GM12878 (cell line): ENCODE results near the gene CLEC4G. TPM values are rescaled to one million over a fixed set of nuclear protein-coding genes. Genes with fewer than 3 reads are reported as not detected.

ENCODE experiments used
- ATAC-seq: fragments of 200-7000 bp; cut with Tn5 transposase; 3 replicates; pipeline ENCODE4 v1.9.1; 2020; ENCODE audit warnings: mild to moderate bottlenecking, moderate library complexity
- BruUV-seq: library from RNA; stranded (reverse); fragments of 400-500 nt; replicated peaks from 2 replicates; lab custom pipeline; 2021; lab: Mats Ljungman, UMichigan
- CTCF ChIA-PET: fragments of 300-600 bp; sonication (Branson Sonifier 250); formaldehyde crosslinking; extraction: SDS; loops from one replicate; lab custom pipeline; 2021; ENCODE audit warnings: inconsistent platforms; lab: Yijun Ruan, JAX
- POLR2A ChIA-PET: fragments of 350-600 bp; formaldehyde crosslinking; extraction: SDS; loops from one replicate; lab custom pipeline; 2021; ENCODE audit warnings: inconsistent platforms; lab: Charles Lee
- RAD21 ChIA-PET: fragments of 300-600 bp; sonication (Branson Sonifier 250); formaldehyde crosslinking; loops from one replicate; lab custom pipeline; 2023; ENCODE audit warnings: antibody characterized with exemption; ENCODE audit not compliant: unreplicated experiment; lab: Charles Lee
- SMC1A ChIA-PET: fragments of 300-600 bp; sonication (Branson Sonifier 250); formaldehyde crosslinking; loops from one replicate; lab custom pipeline; 2023; ENCODE audit not compliant: unreplicated experiment, uncharacterized antibody; lab: Charles Lee
- DNase-seq: peaks from one replicate; pipeline ENCODE4 v3.0.0-alpha.2; 2011; ENCODE audit warnings: low read depth, low spot score
- FAIRE-seq: peaks from 3 replicates; lab custom pipeline; 2011; peaks lifted over from hg19 to GRCh38; lab: Jason Lieb, UNC
- H2AFZ ChIP-seq: 2 replicates; pipeline ENCODE4 v1.6.0; 2011; ENCODE audit warnings: low read depth, low read length, control low read depth; ENCODE audit not compliant: control insufficient read depth
- H3K27ac ChIP-seq: 2 replicates; pipeline ENCODE4 v1.5.1; 2011; ENCODE audit warnings: control low read depth; ENCODE audit not compliant: control insufficient read depth, insufficient read depth
- H3K27me3 ChIP-seq, 2 experiments: replicated peaks in 1 of 2; 2 replicates each; pipeline versions ENCODE4 v1.6.0 to v1.6.1; 2011; ENCODE audit warnings: low read length in 1 of 2; ENCODE audit not compliant: control insufficient read depth in 2 of 2, insufficient read depth in 2 of 2
- H3K36me3 ChIP-seq, 2 experiments: 2 replicates each; pipeline ENCODE4 v1.5.1; 2011; ENCODE audit warnings: low read length in 1 of 2; ENCODE audit not compliant: control insufficient read depth in 2 of 2, insufficient read depth in 2 of 2
- H3K4me1 ChIP-seq: 2 replicates; pipeline ENCODE4 v1.6.1; 2011; ENCODE audit warnings: mild to moderate bottlenecking, low read length, moderate library complexity, mixed read lengths; ENCODE audit not compliant: control insufficient read depth, insufficient read depth
- H3K4me2 ChIP-seq: 2 replicates; pipeline ENCODE4 v1.6.0; 2011; ENCODE audit warnings: control low read depth; ENCODE audit not compliant: control insufficient read depth, insufficient read depth
- H3K4me3 ChIP-seq: fragments of 200-600 bp; sonication (generic); 2 replicates; pipeline ENCODE4 v1.5.1; 2016
- H3K79me2 ChIP-seq: 2 replicates; pipeline ENCODE4 v1.6.0; 2011; ENCODE audit warnings: low read length; ENCODE audit not compliant: control insufficient read depth, insufficient read depth
- H3K9ac ChIP-seq: 2 replicates; pipeline ENCODE4 v1.8.0; 2011; ENCODE audit warnings: low read length, control low read depth, mixed read lengths; ENCODE audit not compliant: control insufficient read depth, insufficient read depth
- H3K9me3 ChIP-seq: replicated peaks from 3 replicates; pipeline ENCODE4 v1.5.1; 2011; ENCODE audit warnings: mild to moderate bottlenecking, low read length; ENCODE audit not compliant: control insufficient read depth, insufficient read depth
- H4K20me1 ChIP-seq: 2 replicates; pipeline ENCODE4 v1.6.0; 2011; ENCODE audit not compliant: control insufficient read depth, insufficient read depth
- BACH1 ChIP-seq: fragments of 450-650 bp; IDR thresholded peaks from 2 replicates; pipeline ENCODE4 v1.6.1; 2017; ENCODE audit warnings: mild to moderate bottlenecking, borderline replicate concordance
- EED ChIP-seq: sonication (generic); IDR thresholded peaks from 2 replicates; pipeline ENCODE4 v1.6.1; 2016; ENCODE audit warnings: antibody characterized with exemption, low read depth
- GATAD2B ChIP-seq: fragments of 450-650 bp; conservative IDR thresholded peaks from 2 replicates; pipeline ENCODE4 v1.6.1; 2017; ENCODE audit warnings: low read depth, mild to moderate bottlenecking, moderate library complexity
- MEF2A ChIP-seq: IDR thresholded peaks from 2 replicates; pipeline ENCODE4 v1.6.1; 2011; ENCODE audit warnings: low read depth, mild to moderate bottlenecking, low read length, moderate library complexity; ENCODE audit not compliant: insufficient read depth
- MTA3 ChIP-seq: IDR thresholded peaks from 2 replicates; pipeline ENCODE4 v1.6.1; 2012; ENCODE audit warnings: low read length, inconsistent platforms, borderline replicate concordance
- NBN ChIP-seq: fragments of 450-650 bp; IDR thresholded peaks from 2 replicates; pipeline ENCODE4 v1.6.1; 2016
- POLR2AphosphoS2 ChIP-seq: IDR thresholded peaks from 2 replicates; pipeline ENCODE4 v1.6.1; 2011; ENCODE audit warnings: low read depth, mild to moderate bottlenecking, low read length, improper control_type of control experiment, moderate library complexity
- POU2F2 ChIP-seq: IDR thresholded peaks from 3 replicates; pipeline ENCODE4 v1.6.1; 2011; ENCODE audit warnings: low read depth, mild to moderate bottlenecking, low read length, borderline replicate concordance
- RAD51 ChIP-seq: fragments of 450-650 bp; IDR thresholded peaks from 2 replicates; pipeline ENCODE4 v1.6.1; 2016; ENCODE audit warnings: moderate library complexity, mild to moderate bottlenecking, inconsistent platforms
- RELA ChIP-seq: fragments of 450-650 bp; IDR thresholded peaks from 2 replicates; pipeline ENCODE4 v1.8.0; 2014; ENCODE audit warnings: borderline replicate concordance; ENCODE audit not compliant: partially characterized antibody
- RFX5 ChIP-seq: IDR thresholded peaks from 2 replicates; pipeline ENCODE4 v1.6.1; 2011; ENCODE audit warnings: low read depth, low read length, improper control_type of control experiment
- TCF7 ChIP-seq: IDR thresholded peaks from 2 replicates; pipeline ENCODE4 v1.6.1; 2014; ENCODE audit warnings: antibody characterized with exemption, borderline replicate concordance
- ZBED1 ChIP-seq: IDR thresholded peaks from 2 replicates; pipeline ENCODE4 v1.6.1; 2016; ENCODE audit warnings: borderline replicate concordance
- WGBS: methylation state at CpG from one replicate; pipeline ENCODE4 v1.1.6; 2016; ENCODE audit warnings: low lambda C conversion rate; ENCODE audit not compliant: insufficient replicate concordance, insufficient coverage; ENCODE audit errors: missing lambda C conversion rate; 5-methylcytosine and 5-hydroxymethylcytosine counted together
- in situ Hi-C: fragments of 300-500 bp; cut with MboI; formaldehyde crosslinking; loops from 9 replicates; pipeline ENCODE4 v1.14.3; 2018; ENCODE audit warnings: mixed read lengths
- intact Hi-C: fragments of 100-400 bp; cut with micrococcal nuclease; formaldehyde crosslinking; loops from one replicate; pipeline ENCODE4 v1.14.2; 2022; ENCODE audit not compliant: unreplicated experiment
- polyA plus RNA-seq, 11 experiments: library from polyadenylated mRNA; depleted of rRNA in 4 of 11; unstranded in 6 of 11; stranded (reverse) in 5 of 11; fragments of >200 nt; fragmentation: Nextera tagmentation in 4 of 11; fragmentation: Illumina TruSeq in 1 of 11; extraction: Ambion mirVana in 4 of 11; extraction: Trizol in 1 of 11; gene quantifications; 1 replicate in 1 of 11; 2 replicates in 10 of 11; pipeline versions ENCODE4 v1.2.1 to v1.2.3, GENCODE V29; 2011 to 2016; ENCODE audit warnings: inconsistent platforms in 2 of 11, missing spikeins in 2 of 11, low read depth in 1 of 11
- total RNA-seq, 4 experiments: library from RNA; depleted of rRNA in 3 of 4; stranded (reverse); fragments of >200 nt in 3 of 4; fragmentation: Illumina TruSeq in 1 of 4; extraction: Trizol in 1 of 4; gene quantifications; 2 replicates each; pipeline versions ENCODE4 v1.2.1 to v1.2.3, GENCODE V29; 2013 to 2021
- TF ChIP-seq, protein P1 (sequence below): fragments of 450-650 bp; IDR thresholded peaks from 2 replicates; pipeline ENCODE4 v1.6.1; 2018; ENCODE audit warnings: borderline replicate concordance, mild to moderate bottlenecking; ENCODE audit not compliant: partially characterized antibody
- TF ChIP-seq, protein P2 (sequence below): fragments of 450-650 bp; IDR thresholded peaks from 2 replicates; pipeline ENCODE4 v1.6.1; 2017; ENCODE audit warnings: mild to moderate bottlenecking, moderate library complexity

CLEC4G gene
- total and polyA plus RNA-seq, 10 of the 15 experiments (the other 5 are each of a cell fraction or from before 2014, with no cell fraction given), result 0.04 TPM; not detected in 9

DNA sequence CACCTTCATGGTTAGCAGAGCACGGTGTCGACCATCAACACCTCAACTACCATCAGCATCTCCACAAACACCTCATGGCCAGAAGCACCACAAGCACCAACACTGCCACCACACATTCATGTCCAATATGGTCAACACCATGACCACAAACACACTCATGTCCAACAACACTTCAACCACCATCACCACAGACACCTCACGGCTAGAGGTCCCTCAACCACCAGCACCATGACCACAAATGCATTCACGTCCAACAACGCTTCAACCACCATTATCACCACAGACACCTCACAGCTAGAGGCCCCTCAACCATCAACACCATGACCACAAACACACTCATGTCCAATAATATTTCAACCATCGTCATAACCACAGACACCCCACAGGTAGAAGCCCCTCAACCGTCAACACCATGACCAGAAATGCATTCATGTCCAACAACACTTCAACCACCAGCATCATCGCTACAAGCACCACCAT lies 41.1 kb downstream of the CLEC4G start (continued):
- TF ChIP-seq, protein P1, sequence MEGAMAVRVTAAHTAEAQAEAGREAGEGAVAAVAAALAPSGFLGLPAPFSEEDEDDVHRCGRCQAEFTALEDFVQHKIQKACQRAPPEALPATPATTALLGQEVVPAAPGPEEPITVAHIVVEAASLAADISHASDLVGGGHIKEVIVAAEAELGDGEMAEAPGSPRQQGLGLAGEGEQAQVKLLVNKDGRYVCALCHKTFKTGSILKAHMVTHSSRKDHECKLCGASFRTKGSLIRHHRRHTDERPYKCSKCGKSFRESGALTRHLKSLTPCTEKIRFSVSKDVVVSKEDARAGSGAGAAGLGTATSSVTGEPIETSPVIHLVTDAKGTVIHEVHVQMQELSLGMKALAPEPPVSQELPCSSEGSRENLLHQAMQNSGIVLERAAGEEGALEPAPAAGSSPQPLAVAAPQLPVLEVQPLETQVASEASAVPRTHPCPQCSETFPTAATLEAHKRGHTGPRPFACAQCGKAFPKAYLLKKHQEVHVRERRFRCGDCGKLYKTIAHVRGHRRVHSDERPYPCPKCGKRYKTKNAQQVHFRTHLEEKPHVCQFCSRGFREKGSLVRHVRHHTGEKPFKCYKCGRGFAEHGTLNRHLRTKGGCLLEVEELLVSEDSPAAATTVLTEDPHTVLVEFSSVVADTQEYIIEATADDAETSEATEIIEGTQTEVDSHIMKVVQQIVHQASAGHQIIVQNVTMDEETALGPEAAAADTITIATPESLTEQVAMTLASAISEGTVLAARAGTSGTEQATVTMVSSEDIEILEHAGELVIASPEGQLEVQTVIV, result peak; percentile 74
- TF ChIP-seq POU2F2, result peak; percentile 85; the same call in 2 of the 3 replicates
- no peak for TF ChIP-seq POLR2AphosphoS2
- no peak for TF ChIP-seq RFX5
- TF ChIP-seq NBN, result peak; percentile 99
- peak; percentile 84 for TF ChIP-seq GATAD2B
- TF ChIP-seq ZBED1, result no peak; the same call in 1 of the 2 replicates
- TF ChIP-seq BACH1, result peak; percentile 37; the same call in 1 of the 2 replicates
- TF ChIP-seq EED, result peak; percentile 77
- no peak for TF ChIP-seq TCF7
- 0 out of 2 replicates have a peak, but pooled peaks have one; percentile 9 for TF ChIP-seq MEF2A
- peak; percentile 84; the same call in 1 of the 2 replicates for TF ChIP-seq MTA3

DNA sequence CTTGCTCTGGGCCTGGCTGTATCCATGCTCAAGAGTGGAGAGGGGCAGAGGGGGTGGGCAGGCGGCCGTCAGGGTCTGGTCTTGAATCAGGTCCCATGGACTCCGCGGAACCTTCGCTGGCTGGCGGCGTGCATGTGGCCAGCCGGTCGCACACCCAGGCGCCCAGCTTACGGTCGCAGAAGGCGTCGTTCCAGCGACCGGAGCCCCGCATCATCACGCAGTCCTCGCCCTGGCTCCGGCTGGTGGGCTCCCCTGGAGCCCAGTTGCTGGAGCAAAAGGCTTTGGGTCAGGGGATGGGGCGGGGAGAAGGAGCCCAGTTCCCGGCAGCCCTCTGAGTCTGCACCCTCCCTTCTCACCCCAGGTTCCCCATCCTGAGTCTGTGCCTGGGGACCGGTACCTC lies 42.7 kb downstream of the CLEC4G start:
- RAD21 ChIA-PET, result no interaction called here
- H3K36me3 ChIP-seq, result peaks cover 11 to 27% of the 10 kb centered on the region in 2 experiments; a peak in 3 of 4 replicates
- TF ChIP-seq, protein P2, sequence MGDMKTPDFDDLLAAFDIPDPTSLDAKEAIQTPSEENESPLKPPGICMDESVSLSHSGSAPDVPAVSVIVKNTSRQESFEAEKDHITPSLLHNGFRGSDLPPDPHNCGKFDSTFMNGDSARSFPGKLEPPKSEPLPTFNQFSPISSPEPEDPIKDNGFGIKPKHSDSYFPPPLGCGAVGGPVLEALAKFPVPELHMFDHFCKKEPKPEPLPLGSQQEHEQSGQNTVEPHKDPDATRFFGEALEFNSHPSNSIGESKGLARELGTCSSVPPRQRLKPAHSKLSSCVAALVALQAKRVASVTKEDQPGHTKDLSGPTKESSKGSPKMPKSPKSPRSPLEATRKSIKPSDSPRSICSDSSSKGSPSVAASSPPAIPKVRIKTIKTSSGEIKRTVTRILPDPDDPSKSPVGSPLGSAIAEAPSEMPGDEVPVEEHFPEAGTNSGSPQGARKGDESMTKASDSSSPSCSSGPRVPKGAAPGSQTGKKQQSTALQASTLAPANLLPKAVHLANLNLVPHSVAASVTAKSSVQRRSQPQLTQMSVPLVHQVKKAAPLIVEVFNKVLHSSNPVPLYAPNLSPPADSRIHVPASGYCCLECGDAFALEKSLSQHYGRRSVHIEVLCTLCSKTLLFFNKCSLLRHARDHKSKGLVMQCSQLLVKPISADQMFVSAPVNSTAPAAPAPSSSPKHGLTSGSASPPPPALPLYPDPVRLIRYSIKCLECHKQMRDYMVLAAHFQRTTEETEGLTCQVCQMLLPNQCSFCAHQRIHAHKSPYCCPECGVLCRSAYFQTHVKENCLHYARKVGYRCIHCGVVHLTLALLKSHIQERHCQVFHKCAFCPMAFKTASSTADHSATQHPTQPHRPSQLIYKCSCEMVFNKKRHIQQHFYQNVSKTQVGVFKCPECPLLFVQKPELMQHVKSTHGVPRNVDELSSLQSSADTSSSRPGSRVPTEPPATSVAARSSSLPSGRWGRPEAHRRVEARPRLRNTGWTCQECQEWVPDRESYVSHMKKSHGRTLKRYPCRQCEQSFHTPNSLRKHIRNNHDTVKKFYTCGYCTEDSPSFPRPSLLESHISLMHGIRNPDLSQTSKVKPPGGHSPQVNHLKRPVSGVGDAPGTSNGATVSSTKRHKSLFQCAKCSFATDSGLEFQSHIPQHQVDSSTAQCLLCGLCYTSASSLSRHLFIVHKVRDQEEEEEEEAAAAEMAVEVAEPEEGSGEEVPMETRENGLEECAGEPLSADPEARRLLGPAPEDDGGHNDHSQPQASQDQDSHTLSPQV, result no peak
- TF ChIP-seq RELA, result no peak
- no peak for TF ChIP-seq RAD51

More for the DNA sequence above, 42.7 kb downstream of the CLEC4G start:
- ChIA-PET SMC1A (no interaction called here), CTCF (no interaction called here), POLR2A (no interaction called here)
- BruUV-seq, result no TSS peak
- peaks cover 17% of the 10 kb centered on the region for H3K4me1 ChIP-seq
- ATAC-seq (no peak), DNase-seq (no peak), FAIRE-seq (no peak)
- H3K4me3 ChIP-seq, result no peak overlapping the region
- WGBS, result 84% methylated on average over 23 of the region's 23 CpGs
- no peak overlapping the region for H3K4me2 ChIP-seq
- no peak overlapping the region for H3K9ac ChIP-seq
- peaks cover 35% of the 10 kb centered on the region for H3K79me2 ChIP-seq
- in situ Hi-C loops, result no loop called here
- peaks cover 2% of the 10 kb centered on the region; the same call in 1 of the 2 replicates for H4K20me1 ChIP-seq
- no peak overlapping the region for H2AFZ ChIP-seq
- no peak overlapping the region for H3K27ac ChIP-seq
- peaks cover 5% of the 10 kb centered on the region; the same call in 1 of the 3 replicates for H3K9me3 ChIP-seq
- no peaks in the 10 kb centered on the region for H3K27me3 ChIP-seq
- intact Hi-C loops, result loop anchor here (10.0 kb wide), 1 partner anchor 216 kb away; the partner anchor contains the start of gene MAP2K7
